HG02973 (cell line): Measurements from ENCODE around the gene LRRC2.
"Not testable (repeated sequence)": the region's sequence is repeated elsewhere in the genome, so short reads cannot be mapped to it uniquely, and the experiment has no call there.

ENCODE experiments used
- ATAC-seq: cut with Tn5 transposase; IDR thresholded peaks from one replicate; pipeline ENCODE4 v1.9.1; 2021; ENCODE audit warnings: moderate library complexity; ENCODE audit not compliant: unreplicated experiment

The LRRC2 gene, protein sequence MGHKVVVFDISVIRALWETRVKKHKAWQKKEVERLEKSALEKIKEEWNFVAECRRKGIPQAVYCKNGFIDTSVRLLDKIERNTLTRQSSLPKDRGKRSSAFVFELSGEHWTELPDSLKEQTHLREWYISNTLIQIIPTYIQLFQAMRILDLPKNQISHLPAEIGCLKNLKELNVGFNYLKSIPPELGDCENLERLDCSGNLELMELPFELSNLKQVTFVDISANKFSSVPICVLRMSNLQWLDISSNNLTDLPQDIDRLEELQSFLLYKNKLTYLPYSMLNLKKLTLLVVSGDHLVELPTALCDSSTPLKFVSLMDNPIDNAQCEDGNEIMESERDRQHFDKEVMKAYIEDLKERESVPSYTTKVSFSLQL

DNA sequence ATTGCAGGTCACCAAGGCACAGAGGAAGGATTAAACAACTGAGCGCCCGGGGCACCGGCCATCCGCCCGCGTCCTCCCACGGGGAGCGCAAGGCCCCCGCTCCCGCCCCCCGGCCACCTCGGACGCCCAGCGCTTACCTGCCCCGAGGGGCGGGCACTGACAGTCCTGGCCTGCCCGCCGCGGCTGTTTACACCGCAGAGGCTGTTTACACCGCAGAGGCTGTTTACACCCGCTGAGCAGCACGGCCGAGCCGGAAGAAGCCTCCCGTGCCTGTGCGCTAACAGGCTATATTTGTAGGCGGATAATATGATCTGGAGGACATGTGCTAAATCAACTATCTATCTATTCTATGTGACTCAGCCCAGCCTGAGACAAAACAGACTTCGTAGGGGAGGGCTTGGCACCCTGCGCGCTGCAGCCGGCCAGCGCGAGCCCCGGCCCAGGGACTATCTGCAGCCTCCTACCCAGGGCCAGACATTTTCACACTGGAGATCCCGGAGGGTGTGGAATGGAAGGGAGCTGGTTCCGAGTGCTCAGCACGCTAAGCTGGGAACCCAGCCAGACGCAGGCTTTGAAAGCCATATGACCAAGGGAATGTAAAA is at the start of gene LRRC2:
Gene LRRC2 (minus strand): TSS at position 263 of the 602 bp plus-strand sequence. CDS start 14,711 bp downstream, outside the sequence.
- ATAC-seq: no peak

DNA sequence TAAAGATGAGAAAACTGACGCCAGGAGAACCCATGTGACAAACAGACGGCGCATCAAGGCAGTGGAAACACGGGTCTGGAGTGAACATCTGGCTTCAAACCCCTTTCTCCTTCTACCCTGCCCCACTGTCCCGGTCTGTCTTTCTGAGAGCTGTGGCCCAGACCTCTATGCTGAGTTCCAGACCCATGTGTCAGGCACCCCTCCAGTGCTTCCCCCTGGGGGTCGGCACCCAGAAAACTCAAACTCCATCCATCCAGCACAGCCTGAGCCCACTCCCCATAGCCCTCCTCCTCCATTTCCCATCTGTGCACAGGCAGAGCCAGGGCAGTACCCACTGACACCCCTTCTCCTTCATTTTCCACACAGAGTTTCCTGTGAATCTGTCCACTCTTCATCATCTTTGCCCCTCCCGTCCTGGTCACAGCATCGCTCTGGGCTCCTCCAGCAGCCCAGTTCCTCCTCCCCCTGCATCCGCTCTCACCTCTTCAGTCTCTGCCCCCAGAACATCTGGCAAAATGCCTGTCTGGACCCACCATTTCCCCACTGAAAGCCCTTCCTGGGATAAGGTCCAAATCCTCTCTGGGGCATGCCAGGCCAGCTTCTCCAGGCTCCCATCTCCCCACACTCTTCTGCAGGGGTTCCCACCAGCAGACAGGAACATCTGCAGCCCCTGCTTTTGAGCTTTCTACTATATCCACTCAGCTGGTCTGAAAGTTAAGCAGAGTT is 49.1 kb upstream of the LRRC2 start:
- no peak for ATAC-seq

DNA sequence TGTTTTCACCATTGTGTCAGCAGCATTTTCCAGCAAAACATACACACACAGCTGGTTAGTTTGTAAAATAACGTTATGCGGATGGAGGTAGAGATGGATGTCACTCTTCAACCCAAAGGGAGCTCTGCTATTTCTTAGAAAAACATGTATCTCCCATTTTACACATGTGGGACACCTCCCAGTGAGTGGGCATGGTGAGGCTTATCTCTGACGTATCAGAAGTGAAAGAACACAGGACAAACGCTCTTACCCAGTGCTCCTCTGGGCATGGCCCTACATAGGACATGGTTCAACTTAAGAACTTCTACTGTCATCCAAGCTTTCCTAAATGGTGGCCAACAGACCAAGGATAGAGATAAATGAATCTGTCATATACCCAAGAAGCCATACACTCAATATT is 48.3 kb upstream of the LRRC2 start:
- no peak for ATAC-seq

DNA sequence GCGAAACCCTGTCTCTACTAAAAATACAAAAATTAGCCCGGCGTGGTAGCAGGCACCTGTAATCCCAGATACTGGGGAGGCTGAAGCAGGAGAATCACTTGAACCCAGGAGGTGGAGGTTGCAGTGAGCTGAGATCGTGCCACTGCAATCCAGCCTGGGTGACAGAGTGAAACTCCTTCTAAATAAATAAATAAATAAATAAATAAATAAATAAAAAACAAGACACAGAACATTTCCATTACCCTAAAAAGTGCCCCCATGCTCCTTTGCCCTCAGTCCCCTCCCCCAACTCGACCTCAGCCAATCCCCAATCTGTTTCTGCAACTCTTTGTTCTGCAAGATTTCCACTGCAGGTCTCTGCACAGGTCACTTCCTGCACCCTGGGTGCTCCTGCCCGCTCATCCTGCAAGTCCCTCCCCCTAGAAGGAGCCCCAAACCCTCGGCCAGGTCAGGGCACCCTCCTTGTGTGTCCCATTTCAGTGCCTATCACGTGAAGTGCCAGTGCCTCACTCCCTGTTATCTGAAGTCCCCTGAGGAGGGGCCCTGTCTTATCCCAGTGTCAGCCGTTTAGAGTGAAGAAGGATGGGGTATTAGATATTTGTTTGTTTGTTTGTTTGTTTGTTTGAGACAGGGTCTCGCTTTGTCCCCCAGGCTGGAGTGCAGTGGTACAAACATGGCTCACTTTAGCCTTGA is 47.4 kb upstream of the LRRC2 start:
- no peak for ATAC-seq

DNA sequence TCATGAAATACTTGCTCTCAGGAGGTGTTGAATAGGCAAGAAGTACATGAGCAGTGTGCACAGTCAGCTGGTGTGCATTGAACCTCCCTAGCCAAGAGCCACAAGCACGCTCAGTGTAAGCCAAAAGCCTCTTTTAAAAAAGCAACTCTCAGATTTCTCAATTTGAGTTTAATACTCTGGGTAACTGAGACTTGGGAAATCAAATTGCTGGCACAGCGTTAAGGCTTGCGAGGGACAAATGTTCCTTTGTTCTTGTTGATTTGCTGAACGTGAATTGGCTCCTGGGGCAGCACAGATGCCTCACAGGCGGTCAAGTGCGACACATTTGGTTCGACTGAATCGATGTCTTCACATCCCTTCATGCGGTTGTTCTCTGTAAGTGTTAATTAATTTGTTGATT is 46.2 kb upstream of the LRRC2 start, which contains the start of gene FAM240A:
Gene FAM240A (plus strand): TSS at position 202 of the 400 bp plus-strand sequence. CDS start 159 bp downstream, at position 361.
- ATAC-seq: no peak

DNA sequence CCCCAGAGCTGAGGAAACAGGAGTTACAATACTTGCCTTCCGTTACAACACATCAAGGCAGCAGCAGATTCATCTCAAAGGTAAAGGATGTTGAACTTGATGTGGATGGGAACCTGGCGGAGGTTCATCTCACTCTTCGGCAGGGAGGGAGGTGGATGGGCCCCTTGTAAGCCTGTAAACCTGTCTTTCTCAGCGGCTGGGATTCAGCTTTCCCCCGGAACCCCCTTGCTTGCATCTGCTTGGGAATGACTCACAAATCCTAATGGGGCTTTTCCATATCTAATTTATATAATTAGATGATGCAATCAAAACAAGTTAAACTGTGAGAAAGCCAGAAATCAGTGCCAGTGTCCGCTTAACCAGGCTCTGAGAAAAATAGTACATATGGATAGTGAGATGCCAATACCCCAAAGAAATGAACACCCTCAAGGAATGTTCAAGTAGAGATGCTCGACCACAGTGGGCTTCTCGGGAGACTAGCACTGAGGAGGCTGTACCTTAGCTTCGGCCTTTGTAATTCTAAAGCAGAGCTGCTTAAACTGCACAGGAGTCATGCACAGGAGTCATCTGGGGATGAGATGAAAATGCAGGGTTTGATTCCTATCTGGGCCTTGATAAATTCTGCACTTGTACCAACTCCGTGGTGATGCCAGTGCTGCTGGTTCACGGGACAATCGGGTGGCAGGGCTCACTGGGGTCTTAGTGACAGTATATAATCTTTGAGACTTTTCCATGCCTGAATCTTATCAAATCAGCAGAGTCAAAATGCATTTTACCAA is 44.0 kb upstream of the LRRC2 start:
- ATAC-seq: no peak

DNA sequence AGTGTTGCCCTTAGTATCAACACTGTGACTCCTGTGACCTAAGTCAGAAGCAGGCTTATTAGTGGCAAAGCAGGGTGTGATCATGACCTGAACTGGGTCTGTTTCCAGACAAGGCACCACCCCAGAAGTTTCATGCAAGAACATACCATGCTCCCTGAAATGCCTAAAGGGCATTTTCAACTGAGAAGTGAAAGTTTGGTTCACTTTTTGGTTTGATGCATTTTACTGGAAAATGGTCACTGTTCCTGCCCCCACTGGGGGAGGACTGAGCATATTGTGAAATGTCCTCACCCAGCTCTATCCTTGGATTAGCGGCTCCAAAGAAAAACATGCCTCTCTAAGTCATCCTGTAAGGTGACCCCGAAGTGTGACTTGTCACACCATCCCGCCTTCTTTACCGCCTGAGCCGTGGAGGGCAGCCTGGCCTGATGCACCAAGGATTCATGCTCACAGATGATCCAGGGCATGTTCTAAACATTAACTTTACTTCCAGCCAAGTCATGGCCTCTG is 43.2 kb upstream of the LRRC2 start:
- ATAC-seq: no peak

DNA sequence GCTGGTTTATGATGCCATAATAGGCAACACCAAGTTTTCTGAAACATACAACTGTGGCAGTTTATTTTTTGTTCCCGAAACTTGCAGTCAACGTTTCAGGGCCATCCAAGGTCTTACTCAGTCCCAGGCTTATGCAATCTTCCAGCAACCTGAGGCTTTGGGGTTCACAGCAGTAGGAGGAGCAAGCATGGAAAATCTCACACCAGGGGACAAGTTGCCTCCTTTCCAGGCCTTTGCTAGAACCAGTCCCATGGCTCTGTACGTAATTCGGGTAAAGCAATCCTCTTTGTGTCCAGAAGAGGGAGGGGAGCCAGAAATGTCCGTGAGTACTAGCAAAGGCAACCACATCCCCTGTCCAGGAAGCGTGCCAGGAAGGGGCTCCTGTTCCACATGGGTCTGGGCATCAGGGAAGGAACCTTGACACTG is 41.5 kb upstream of the LRRC2 start:
- ATAC-seq: no peak

DNA sequence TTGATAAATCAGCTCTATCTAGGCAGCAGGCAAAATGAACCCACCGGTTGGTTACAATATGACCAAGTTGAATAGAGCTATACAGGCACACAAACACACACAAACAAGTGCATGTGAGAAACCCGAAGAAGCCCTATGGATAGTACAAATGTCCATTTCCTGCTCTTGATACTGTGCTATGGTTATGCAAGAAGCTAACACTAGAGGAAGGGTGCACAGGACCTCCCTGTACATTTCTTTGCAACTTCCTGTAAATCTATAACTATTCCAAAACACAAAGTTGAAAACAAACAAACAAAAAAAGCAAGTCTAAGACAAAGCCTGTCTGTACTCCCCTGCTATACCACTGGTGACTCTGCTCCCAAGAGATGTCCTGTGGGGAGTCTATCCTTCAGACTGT is 38.0 kb upstream of the LRRC2 start:
- ATAC-seq: no peak

DNA sequence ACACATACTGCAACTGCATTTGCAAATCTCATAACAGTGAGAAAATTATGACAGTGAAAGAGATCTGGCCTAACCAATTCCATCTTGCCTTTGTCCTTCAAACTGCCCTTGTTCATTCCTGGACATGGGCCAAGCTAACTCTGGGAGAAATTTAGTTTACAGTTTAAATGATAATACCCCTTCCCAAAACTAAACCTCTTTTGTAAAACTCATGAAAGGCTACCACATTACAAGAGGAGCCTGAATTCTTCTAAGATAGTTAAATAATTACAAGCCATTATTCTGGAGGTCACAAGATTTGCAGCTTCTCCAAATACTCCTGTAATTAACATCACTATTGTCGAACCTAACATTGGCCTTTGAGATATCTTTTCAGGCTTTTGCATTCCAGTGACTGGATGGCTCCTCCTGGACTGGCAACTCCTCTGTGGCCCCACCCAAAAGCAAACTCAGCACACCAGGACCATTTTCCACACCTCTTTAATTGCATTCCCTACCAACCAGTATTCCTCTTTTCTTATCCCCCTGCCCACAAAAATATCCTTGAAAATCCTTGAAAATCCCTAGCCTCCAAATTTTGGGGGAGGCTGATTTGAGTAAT is 37.4 kb upstream of the LRRC2 start:
- ATAC-seq: no peak

DNA sequence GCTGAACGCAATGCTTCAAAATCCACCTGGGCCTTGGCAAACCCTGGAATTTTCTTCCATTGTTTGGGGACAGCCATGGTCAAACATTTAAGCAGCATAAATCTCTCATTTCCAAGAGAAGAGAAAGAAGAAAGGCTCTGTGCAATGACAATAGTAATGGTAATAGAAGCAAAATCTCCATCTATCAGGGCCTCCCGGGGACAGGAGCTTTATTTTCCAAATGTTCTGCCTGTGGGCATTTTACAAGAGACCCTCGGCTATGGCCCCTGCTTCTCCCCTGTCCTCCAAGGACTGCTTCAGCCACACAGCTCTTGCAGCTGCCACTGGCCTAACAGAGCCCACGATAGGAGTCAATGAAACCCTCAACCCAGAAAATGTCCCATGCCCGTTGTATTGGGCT is 33.5 kb upstream of the LRRC2 start:
- no peak for ATAC-seq

DNA sequence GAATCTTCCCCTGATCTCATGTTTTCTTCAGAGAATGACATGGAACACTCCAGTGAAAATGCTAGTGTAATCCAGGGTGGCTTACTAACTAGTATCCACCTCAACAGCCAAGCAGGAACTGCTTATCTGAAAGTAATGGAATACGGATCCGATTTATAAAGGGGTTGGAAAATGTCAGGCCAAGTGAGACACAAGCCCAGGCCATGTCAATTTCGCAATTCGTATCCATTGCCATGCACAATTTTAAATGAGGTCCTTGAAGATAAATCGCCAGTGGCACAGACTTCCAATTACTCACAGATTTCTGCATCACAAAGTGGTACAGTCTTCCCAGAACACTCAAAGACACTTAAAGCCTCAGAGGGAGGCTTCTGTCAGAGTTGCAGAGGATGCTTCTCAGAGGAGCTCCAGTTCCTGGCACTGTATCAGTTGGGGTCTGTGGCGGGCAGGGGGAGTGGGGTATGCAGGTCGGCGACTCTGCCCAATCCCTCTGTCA is 29.8 kb upstream of the LRRC2 start:
- no peak for ATAC-seq

DNA sequence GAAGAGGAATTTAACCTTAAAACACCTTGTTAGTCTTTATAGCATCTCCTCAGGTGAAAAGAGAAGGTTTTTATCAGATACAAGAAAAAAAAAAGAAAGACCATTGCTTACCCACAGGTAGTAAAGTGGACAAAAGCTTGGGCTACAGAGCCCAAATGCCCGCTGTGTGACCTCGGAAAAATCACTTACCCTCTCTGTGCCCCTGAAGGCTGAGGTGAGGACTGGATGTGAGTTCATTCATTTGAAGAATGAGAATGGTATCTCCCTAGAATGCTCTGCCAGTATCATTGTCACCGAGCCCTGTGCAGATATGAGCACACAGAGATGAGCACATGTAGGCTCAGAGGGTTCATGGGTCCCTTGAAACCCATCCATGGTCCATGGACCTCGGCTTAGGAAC is 28.6 kb upstream of the LRRC2 start:
- no peak for ATAC-seq

DNA sequence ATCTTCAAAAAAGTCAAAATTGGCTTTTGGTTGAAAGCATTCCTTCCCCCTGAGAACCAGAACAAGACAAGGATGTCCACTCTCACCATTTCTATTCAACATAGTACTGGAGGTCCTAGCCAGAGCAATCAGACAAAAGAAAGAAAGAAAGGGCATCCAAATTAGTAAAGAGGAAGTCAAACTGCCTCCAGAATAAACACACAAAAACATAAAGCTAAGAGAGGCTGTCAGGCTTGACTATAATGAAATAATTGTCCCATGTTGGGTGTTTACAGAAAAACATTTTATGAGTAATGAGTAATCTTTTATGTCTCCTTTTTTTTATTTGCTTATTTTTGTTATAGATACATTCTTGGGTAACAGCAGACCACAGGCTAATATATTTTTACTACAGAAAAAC is 27.9 kb upstream of the LRRC2 start:
- ATAC-seq: no peak

DNA sequence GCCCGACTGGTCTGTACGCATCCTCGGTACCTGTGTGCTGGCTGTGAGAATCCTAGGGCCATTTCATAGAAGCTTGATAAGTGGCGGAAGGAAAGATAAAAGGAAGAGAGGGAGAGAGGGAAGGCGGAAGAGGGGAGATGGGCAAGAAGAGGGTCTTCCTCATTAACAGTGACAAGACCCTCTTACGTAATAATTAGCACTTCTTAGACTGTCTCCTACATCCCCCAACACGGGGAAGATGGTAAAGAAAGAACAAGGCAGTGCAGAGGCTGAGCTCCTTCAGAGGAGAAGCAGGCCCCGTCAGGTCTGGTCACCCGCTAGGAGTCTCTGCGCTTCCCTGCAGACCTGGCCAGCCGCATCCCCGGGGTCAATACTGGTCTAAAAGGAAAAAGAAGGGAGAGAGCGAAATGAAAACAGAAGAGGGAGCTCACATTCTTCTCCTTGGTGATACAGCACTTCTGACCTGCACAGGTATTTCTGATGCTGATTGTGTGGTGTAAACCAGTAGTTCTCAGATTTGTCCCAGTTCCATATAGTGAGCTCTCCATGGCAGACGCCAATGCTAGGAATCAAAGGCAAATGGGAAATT is 27.3 kb upstream of the LRRC2 start:
- ATAC-seq: no peak

DNA sequence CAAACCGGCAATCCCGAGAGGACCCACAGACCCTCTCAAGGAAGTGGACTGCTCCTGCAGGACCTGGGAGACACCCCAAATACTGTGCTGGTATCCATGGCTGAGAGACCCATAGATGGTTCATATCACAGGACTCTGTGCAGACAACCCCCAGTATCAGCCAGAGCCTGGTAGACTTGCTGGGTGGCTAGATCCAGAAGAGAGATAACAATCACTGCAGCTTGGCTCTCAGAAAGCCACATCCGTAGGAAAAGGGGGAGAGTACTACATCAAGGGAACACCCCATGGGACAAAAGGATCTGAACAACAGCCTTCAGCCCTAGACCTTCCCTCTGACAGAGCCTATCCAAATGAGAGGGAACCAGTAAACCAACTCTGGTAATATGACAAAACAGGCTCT is 21.2 kb upstream of the LRRC2 start:
- not testable (repeated sequence) for ATAC-seq

DNA sequence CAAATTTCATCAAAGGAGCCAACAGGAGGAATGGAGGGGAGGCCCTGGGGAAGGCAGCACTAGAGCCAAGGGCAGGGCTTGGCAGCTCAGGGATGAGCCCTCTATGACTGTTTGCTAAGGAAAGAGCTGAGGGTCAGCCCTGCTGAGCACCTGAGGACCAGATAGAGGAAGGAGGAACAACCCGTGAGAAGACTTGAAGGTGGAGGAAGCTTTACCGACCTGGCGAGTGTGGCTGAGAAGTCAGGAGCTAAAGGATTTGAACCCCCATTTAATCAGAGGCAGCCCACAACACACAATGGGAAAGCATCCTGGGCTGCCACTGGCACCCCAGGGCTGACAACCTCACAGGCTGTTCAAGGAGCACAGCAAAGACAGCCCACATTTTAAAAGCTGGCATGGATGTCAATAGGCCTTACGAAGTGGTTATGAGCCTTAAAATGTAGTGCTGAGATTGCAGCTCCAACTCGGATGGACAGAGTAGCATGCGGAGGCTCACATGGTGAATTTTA is 20.7 kb upstream of the LRRC2 start:
- no peak for ATAC-seq

DNA sequence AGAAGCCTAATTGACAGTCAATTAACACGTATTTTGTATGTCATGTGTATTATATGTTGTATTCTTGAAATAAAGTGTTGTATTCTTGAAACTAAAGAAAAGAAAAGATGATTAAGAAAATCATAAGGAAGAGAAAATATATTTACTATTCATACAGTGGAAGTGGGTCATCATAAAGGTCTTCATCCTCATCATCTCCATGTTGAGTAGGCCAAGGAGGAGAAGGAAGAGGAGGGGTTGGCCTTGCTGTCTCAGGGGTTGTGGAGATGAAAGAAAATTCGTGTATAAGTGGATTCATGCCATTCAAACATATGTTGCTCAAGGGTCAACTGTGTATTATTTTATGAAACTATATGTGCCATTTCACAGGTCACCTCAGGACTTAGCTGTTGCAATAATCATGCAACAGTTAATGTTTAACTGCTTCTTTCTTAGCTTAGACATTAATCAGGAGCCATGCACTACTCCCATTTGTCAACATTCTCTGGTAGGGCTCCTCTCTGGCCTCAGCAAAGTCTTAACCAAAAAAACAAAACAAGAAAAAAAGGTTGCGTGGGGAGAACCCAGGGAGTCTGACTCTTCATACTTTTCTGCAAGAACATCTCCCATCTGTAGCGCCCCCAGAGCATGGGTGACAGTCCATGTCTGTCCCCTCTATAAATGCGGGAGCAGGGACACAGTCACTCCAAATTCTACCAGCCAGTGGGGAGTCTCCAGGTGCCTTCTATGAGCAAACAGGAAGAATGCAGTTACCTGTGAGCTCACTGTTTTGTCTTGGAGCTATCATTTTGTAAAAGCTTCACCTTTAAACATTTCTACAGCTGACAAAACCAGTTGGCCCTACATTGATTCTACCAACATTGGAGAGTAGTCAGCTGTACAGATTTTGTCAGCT is 19.9 kb upstream of the LRRC2 start:
- no peak for ATAC-seq
